Stimulated activated CD4-positive, alpha-beta T cell treated with anti-CD3 and anti-CD28 coated beads, Interleukin-12 subunit alpha, Interleukin-12 subunit beta, amount 100 ng/mL, for 48 hours (primary cell): ENCODE measurements around the gene IGSF11.

Experiments used
- DNase-seq, 3 donors: peaks; one replicate each; pipeline ENCODE4 v3.0.0-alpha.2; 2020; ENCODE audit warnings: low read depth in 2 of 3, low spot score in 1 of 3

IGSF11 gene

DNA sequence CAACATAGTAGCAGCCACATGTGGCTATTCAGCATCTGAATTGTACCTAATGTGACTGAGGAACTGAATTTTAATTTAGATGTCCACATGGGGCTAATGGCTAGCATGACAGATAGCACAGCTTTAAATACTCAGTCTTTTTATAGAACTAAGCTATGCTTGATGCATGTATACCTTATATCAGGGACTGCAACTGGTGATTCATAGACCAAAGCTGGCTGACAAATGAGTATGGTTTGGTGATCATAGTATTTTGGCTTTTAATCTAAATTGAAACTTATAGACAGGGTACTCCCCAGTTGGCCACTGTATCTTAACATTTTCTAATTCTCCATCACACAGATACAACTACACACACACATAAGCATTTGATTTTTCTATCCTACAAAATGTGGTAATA is 83.6 kb downstream of the IGSF11 start:
- no peak for DNase-seq

DNA sequence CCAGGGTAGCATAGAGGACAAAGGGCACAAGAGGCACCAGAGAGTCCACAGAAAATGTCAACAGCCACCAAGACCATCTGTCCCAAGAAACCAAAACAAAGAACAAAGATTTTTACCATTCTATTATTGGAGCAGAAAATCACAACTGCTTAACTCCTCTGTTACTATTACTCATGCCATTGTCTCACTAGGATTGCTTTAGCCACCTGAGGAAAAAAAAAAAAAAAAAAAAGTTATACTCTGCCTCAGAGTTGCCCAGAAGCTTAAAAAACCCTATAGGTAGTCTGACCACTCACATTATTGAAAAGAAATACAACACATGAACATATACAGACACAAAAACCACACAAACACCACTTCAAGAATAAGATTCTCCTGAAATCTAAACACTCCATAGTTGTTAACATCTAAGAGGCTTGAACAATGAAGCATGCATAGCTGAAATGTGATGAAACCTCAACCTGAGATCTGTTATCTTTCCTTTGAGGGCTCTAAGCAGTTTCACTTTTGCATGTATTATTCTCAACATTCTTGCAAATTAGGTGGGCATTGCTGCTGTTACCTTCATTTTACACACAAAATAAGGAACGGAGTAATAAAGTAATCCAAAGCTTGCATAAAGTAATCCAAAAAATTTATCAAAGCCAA is 85.4 kb downstream of the IGSF11 start:
- DNase-seq = no peak

DNA sequence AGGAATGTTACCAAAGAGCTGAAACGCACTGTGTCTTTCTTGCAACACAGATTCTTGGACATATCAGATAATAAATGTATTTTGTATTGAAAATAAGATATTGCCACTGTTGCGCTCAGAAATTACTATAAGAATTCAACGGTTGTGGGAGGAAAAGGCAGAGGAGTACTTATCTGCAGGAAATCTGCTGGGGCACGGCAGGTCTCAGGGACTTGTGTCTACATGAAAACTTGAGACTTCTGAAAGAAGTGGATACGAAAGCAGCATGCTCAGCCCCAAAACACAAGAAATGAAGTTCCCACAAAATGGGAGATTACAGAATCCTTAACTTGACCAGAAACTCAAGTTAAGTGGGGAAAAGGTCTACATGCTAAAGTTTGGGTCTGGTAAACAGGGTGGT is 86.5 kb downstream of the IGSF11 start:
- DNase-seq = no peak

DNA sequence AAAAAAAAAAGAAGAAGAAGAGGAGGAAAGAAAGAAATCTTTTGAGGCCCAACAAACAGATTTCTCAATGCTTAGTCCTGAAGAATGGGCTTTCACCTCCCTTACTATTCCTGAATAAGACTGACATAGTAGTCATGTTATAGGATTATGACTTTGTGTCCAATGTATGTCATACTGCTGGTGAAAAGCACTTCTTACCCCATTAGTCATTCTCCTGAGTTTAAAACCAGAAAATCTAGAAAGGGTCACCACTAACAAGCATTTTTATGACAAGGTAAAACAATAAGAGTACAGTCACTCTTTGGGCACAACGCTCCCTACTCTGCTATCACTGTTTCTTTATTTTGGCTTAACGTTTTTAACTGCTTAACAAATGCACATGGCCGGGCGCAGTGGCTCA is 88.2 kb downstream of the IGSF11 start:
- no peak for DNase-seq

DNA sequence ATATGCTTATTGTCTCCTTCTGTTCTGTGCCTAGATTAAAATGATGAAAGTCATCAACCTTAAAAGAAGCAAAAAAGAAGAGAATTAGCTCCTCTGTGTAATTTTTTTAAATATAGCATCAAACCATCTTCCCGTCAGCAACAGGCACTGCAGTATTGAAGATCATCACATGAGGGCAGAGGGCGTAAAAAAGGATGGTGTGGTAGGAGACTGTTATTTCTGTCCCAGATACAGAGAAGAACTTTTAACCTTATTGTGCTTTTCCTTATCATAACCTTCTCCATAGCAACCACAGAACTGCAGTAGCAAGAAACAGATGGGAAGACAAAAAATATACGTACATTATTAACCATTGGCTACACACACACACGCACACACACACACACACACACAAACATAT is 88.8 kb downstream of the IGSF11 start:
- DNase-seq = no peak

DNA sequence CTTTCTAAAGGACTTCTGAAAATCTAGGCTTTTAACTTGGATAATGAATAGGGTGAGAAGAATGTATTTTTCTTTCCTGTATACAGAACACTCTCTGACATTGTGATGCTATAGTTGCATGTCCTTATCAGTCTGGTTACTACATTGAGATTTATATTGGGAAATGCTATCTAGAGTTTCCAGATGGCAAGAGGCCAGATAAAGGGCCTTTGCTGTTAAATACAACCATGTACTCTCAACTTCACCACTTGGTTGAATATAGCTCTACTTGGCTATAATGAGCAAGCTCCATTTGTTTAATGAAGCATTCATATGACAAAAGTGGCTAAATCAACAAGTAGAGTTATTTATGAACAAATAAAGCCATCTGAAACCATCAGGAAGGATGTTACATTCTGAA is 91.0 kb downstream of the IGSF11 start:
- DNase-seq = no peak

DNA sequence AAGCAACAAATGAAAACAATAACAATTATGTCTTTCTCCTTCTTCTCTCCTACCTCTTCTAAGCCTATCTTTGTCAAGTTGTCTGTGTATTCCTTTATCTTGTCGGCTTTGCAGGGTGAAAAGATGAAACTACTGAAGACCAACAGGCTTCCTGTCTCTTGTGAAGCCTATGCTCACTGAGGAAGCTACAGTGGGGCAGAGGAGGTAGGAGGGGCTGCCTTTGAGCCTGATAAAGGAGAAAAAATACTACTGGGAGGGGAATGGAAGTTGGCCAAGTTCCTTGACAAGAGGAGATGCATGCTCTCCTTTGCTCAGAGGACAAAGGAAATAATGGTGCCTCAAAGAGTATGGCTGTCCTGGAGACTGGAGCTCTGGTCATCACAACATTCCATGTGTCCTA is 92.0 kb downstream of the IGSF11 start:
- no peak for DNase-seq

DNA sequence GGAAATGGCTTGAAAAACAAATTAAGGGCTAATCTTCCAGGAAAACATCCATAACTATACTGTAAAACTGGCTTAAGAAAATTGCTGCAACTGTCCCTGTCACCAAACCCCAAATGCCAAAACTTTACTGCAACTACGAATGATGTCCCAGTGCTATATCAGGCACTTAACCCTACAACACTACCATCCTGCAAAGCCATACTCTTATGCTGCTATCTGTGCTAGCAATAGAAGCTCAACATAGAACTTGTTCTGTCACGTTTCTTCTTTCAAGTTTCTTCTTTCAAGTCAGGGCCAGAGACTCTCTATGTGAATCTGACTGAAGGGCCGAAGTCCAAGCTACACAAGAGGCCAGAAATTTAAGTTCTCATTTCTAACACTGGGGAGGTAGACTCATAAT is 92.5 kb downstream of the IGSF11 start:
- no peak for DNase-seq

DNA sequence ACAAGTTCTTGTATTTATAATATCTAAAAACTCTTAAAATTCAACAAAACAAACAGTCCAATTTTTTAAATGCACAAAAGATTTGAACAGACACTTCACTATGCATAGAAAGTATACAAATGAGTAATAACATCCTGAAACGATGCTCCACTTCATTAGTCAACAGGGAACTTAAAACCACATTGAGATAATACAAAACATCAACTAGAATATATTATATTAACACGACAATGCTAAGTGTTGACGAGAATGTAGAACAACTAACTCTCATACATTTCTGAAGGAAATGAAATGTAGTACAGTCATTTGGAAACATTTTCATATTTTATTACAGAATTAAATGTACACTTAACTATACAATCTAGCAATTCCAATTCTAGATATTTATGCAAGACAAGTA is 93.4 kb downstream of the IGSF11 start:
- DNase-seq = no peak

DNA sequence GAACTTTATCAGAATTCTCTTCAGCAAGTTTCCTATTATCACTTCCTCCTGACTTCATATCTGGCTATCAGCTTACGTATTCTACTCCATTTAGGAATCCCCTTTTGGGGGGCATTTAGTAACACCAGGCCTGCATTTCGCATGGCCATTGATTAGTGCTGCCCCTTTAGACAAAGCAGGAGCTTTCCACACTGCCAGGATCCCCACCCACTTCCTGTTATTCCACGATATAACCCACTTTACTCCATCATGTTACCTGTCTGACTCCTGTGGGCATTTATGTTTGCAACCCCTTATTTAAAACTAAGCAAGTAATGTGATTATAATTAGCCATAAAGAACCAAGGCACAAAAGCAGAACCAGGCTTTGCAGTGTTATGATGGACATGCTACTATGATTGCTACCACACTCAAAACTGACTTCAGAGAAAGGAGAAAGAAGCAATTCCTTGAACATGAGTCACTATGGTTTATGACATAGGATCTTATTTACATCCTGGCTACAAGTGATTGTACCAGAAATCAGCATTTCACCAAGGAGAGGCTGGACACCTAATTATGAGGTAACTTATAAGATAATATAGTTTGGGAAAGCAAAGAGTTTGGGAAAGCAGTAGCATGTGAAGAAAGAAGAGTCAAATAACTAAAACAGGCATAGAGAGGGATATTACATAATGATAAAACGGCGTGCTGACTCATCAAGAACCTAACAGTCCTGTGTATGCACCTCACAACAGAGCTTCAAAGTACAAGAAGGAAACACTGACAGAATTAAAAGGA is 96.3 kb downstream of the IGSF11 start:
- no peak for DNase-seq

DNA sequence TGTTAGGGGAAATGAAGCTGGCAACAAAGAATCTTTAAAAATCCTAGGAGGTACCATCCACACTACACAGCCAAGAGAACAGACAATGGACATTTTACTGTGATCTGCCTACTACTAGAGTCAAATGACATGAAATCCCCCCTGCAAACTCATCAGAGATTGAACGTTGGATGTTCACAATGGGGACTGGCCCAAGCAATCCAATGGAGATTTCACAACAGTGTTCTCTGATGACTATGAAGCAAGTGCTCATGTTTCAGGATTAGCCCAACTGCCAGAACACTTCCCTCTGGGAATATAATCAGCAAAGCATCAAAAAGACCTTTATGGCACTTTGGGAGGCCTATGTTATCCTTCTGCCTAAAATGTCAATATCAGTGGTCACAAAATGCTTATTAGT is 97.8 kb downstream of the IGSF11 start:
- DNase-seq = no peak

DNA sequence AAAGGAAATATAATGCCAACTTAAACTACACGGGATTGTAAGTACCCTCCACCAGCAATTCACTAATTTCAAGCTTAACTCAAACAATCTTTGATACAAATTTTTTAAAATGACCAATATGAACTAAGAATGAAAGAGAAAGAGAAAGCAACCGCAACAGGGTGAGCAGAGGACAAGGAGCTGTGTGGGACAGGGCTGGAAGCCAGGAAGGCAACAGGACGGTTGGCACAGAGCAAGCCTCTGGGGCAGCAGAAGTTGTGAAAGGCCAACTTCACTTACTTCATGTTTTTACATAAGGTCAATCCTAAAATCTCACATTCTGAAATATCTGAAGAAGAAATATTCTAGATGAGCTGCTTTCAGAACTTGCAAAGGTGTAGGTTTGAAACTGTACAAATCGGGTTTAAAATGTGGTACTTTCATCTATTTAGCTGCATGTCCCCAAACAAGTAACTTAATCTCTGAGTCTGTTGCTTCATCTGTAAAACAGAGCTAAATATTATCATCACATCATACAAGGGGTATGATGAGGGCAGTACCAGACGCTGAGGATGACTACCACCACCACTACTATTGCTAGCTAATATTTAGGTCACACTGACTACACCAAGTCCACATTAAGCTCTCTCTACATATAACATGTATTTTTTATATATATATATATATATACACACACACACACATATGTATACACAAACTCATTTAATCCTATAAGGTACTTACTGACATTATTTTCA is 101.7 kb downstream of the IGSF11 start:
- no peak for DNase-seq

DNA sequence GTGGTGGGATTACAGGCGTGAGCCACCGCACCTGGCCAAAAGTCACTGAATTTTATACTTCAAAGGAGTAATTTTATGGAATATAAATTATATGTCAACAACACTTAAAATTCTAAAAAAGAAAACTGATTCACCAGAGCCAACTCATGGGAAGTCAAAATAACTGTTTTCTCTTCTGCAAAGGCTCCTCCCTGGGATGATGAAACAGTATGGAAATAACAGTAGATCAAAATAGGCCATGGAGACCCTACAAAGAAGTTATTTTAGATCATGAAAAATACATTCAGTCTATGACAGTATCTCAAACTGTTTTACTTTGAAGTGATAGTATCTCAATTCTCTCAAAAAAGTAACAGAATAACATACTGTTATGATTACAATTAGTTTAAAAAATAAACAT is 102.7 kb downstream of the IGSF11 start:
- DNase-seq = no peak

DNA sequence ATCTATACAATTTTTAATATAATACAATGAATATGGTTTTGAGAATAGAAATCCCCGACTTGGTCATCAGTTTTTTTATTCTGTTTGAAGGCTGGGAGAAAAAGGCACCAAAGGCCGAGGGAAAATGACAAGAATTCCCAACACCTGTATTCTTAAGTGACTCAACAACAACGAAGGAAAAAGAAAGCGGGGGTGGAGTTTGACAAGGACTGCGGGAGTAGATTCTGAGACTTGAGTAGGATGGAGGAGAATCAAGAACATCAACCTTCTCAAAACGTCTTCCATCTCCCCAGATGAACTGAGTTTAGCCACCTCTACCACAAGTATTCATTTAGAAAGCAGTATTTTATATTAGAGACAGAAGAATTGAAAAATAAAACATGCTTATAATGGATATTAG is 107.2 kb downstream of the IGSF11 start:
- no peak for DNase-seq

DNA sequence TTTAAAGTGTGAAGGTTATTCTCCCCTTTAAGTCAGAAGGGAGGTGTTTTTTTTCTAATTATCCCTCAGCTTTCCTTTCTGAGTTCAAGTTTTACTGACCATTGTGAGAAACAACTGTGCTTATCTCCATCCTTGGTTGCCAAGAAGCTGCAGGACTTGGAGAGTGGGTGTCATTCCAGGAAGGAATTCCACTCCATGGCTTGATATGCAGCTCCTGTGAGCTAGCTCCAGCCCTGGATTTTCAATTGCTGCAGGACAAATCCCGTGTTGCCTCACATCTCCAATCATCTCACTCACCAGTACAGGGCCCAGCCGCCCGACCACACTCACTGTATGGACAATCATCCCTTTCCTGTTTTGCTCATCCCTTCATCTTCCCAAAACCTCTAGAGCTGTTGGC is 122.5 kb downstream of the IGSF11 start:
- no peak for DNase-seq

DNA sequence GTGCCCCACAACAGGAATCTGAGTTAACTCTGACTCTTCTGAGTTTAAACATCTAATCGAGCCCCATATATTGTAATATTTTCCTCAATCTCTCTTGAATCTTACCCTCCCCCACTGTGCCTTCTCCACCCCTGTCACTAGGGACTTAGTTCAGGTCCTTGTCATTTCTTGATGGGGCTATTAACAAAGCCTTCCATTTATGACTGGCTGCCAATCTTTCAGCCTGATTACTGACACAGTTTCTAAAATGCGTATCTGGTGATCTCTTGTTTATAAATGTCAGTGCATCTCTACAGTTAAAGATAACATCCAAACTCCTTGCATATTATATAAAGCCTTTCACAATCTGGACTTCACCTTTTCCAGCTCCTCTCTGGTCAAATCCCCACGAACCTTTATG is 124.3 kb downstream of the IGSF11 start:
- DNase-seq = no peak

DNA sequence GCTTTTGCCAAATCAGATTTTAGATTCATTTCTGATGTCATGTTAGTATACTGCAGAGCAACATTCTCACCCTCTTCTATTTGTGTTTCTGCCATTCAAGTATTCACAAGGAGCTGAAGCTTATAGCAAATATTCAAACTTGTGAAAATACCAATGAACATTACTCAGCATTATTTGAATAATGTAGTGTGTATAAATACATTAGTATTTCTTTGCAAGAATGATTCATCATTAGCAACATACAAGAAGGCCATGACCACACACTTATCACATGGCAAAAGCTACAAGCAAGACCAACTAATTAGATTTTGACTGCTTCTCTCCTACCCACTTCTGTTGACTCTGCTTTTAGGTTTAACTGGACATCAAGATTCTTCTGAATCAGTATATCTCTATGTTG is 124.9 kb downstream of the IGSF11 start:
- DNase-seq = no peak

DNA sequence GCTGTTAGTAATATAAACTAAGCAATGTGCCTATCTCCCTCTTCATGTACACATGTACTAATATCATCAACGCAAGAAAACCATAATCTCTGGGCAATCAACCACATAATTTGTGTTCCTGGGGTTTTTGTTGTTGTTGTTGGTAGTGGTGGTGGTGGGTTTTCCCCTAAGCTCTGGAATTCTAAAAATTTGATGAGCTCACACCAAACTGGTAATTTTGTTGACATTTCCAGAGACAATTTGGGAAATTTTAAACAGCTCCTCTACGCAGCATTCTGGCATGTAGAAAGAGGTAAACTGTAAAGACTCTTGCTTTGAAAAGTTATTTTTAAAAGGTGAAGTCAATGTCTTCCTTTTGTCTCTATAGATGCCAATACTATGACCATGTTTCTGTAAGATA is 126.7 kb downstream of the IGSF11 start:
- DNase-seq = no peak

DNA sequence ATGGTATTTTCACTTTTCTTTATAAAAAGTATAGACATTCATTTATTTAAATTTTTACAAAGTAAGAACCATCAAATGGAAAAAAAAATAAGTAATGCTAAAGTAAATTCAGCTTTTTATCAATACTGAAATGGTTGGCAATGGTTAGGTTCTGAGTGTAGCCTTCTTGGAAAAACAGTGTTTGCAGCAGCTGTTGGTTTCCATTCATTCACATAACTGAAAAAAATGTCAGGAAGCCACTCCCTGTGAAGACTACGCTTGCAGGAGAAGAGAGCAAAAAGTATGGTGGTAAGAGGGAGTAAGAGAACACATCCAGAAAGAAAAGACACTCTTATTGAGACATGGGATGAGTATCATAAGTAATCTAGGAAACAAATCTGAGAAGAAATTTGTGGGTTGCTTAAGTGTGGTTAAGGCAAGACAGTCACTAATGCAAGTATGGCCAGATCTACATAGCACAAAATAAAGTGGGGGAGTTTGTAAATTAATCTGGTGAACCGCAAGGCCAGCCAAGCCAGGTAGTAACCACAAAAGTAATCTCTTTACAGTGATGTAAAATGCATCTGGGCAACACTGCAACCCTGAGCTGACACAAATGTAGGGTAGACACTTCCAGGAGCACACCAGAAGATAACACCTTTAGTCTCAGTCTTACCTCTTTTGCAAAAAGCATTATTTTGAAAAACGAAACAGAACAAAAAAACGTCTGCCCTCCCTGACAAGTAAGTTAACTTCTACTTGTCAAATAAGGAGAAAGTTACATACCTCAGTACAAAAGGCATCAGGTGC is 133.7 kb downstream of the IGSF11 start:
- no peak for DNase-seq

DNA sequence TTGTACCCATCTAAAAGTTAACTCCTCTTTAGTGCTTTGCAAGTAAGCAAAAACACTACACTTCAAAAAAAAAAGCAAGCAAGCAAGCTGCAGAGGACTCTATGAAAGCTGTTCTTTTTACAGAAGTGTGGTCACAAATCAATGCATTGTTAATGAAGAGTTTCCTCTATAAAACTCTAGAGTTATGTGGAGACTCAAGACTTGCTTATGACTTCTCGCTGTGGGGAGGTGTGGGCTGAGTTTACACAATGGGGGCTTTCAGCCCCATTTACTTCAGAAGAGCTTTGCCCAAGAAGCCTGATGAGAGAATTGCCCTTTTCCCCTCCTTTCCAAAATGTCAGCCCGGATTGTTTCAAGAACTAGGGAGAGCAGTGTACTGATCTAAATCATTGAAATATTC is 144.4 kb downstream of the IGSF11 start:
- no peak for DNase-seq

DNA sequence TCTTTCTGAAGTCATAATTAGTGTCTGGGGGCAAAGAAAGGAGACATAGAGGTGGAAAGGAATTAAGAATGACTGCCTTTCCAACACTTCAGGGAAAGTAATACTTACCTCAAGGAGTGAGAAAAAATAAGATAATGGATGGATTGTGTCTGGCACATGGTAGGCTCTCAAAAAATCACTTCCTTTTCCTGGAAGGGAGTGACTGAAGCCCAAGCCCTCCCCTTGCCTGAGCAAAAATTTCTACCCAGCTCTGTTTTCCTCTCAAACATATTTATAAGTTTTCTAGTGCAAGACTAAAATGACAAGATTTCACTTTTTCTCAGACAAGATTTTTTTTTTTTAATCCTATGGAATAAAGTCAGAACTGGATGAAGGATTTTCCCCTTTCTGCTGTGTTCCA is 145.0 kb downstream of the IGSF11 start:
- no peak for DNase-seq

DNA sequence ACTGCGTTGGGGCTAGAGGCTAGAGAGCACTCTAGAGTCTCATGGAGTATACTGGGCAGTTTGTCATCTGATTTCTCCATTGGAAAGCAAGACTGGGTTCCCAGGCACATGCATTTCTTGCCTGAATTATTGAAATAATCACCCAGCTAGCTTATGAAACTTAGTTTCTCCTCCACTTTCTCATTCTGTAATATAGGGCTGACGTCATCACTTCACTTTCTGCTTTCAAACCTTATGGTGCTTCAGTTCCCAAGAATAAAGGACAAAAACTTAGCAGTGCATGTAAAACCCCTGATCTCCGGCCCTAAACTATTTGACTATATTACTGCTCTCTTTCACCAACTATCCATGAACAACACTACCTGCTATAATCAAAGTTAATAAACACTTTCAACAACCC is 147.9 kb downstream of the IGSF11 start:
- DNase-seq = no peak
